CD14-positive monocyte (primary cell): ENCODE data around the gene DDX10. TPM values are rescaled to one million over a fixed set of nuclear protein-coding genes. Genes with fewer than 3 reads are reported as not detected.

Experiments used
- DNase-seq, 3 donors: peaks; one replicate each; pipeline ENCODE4 v3.0.0-alpha.2; 2011 to 2022
- H2AFZ ChIP-seq: 2 replicates; pipeline ENCODE4 v1.6.0; 2012; ENCODE audit warnings: mild to moderate bottlenecking, low read depth, low read length, inconsistent platforms; ENCODE audit not compliant: insufficient read depth, poor library complexity, severe bottlenecking
- H3K27ac ChIP-seq, 2 donors: 1 replicate in 1 of 2; 2 replicates in 1 of 2; pipeline ENCODE4 v1.5.1; 2012 to 2013; ENCODE audit warnings: low read length in 2 of 2, control low read depth in 1 of 2, inconsistent platforms in 1 of 2, low read depth in 1 of 2, mild to moderate bottlenecking in 1 of 2
- H3K27me3 ChIP-seq, 2 donors: one replicate each; pipeline versions ENCODE4 v1.6.0 to v1.6.1; 2011 to 2013; ENCODE audit warnings: low read length in 2 of 2; ENCODE audit not compliant: control insufficient read depth in 2 of 2, insufficient read depth in 2 of 2
- H3K36me3 ChIP-seq, 2 donors: replicated peaks in 1 of 2; 1 replicate in 1 of 2; 2 replicates in 1 of 2; pipeline versions ENCODE4 v1.5.1 to v1.6.1; 2012 to 2013; ENCODE audit warnings: low read length in 2 of 2, control low read depth in 1 of 2, inconsistent platforms in 1 of 2, mild to moderate bottlenecking in 1 of 2; ENCODE audit not compliant: insufficient read depth in 2 of 2, control insufficient read depth in 1 of 2
- H3K4me1 ChIP-seq, 2 donors: 1 replicate in 1 of 2; 2 replicates in 1 of 2; pipeline versions ENCODE4 v1.5.1 to v1.6.1; 2012 to 2013; ENCODE audit warnings: low read length in 2 of 2, control low read depth in 1 of 2, inconsistent platforms in 1 of 2, mild to moderate bottlenecking in 1 of 2, moderate library complexity in 1 of 2; ENCODE audit not compliant: insufficient read depth in 2 of 2, control insufficient read depth in 1 of 2
- H3K4me2 ChIP-seq: replicated peaks from 2 replicates; pipeline ENCODE3; 2012; ENCODE audit warnings: low read length, moderate library complexity, mild to moderate bottlenecking; ENCODE audit not compliant: poor library complexity, severe bottlenecking; ENCODE audit errors: extremely low read depth
- H3K4me3 ChIP-seq, 3 experiments: fragments of 200-600 bp in 1 of 3; sonication (generic) in 1 of 3; replicated peaks in 1 of 3; 1 replicate in 2 of 3; 2 replicates in 1 of 3; pipeline ENCODE4 v1.5.1; 2011 to 2013; ENCODE audit warnings: low read length in 3 of 3, mild to moderate bottlenecking in 3 of 3, control low read depth in 2 of 3, low read depth in 2 of 3, inconsistent platforms in 1 of 3, moderate library complexity in 1 of 3
- H3K79me2 ChIP-seq: 2 replicates; pipeline ENCODE4 v1.6.0; 2012; ENCODE audit warnings: mild to moderate bottlenecking, control low read depth, inconsistent platforms, low read length, moderate library complexity; ENCODE audit not compliant: insufficient read depth
- H3K9ac ChIP-seq: 2 replicates; pipeline ENCODE4 v1.6.0; 2017; ENCODE audit warnings: low read length, mild to moderate bottlenecking; ENCODE audit not compliant: insufficient read depth, poor library complexity, severe bottlenecking
- H3K9me3 ChIP-seq, 2 donors: replicated peaks in 1 of 2; 1 replicate in 1 of 2; 2 replicates in 1 of 2; pipeline versions ENCODE4 v1.5.1 to v1.6.1; 2012 to 2013; ENCODE audit warnings: low read length in 2 of 2, control low read depth in 1 of 2; ENCODE audit not compliant: control insufficient read depth in 1 of 2, insufficient read depth in 1 of 2
- H4K20me1 ChIP-seq: 2 replicates; pipeline ENCODE4 v1.6.0; 2012; ENCODE audit warnings: mild to moderate bottlenecking, low read length, control low read depth, moderate library complexity; ENCODE audit not compliant: insufficient read depth
- H3K27ac Mint-ChIP-seq, 7 donors: one replicate each; pipeline ENCODE4 v1.8.0; 2020; ENCODE audit warnings: mild to moderate bottlenecking in 7 of 7, mixed read lengths in 7 of 7, moderate library complexity in 6 of 7, inconsistent platforms in 2 of 7
- H3K27me3 Mint-ChIP-seq, 3 donors: one replicate each; pipeline ENCODE4 v1.8.0; 2021 to 2022; ENCODE audit warnings: low read depth in 3 of 3, mild to moderate bottlenecking in 3 of 3, mixed read lengths in 3 of 3, moderate library complexity in 3 of 3, inconsistent platforms in 1 of 3
- H3K36me3 Mint-ChIP-seq, 2 donors: one replicate each; pipeline ENCODE4 v1.8.0; 2020; ENCODE audit warnings: mixed read lengths in 2 of 2, inconsistent platforms in 1 of 2, mild to moderate bottlenecking in 1 of 2
- H3K4me1 Mint-ChIP-seq: one replicate; pipeline ENCODE4 v1.8.0; 2020; ENCODE audit warnings: mild to moderate bottlenecking, mixed read lengths
- H3K4me3 Mint-ChIP-seq, 2 donors: one replicate each; pipeline ENCODE4 v1.8.0; 2020; ENCODE audit warnings: mild to moderate bottlenecking in 2 of 2, mixed read lengths in 2 of 2, moderate library complexity in 1 of 2
- H3K9me3 Mint-ChIP-seq, 7 donors: one replicate each; pipeline ENCODE4 v1.8.0; 2020 to 2022; ENCODE audit warnings: mixed read lengths in 7 of 7, mild to moderate bottlenecking in 6 of 7, moderate library complexity in 6 of 7, inconsistent platforms in 2 of 7
- CTCF ChIP-seq: fragments of 200-600 bp; IDR thresholded peaks from one replicate; pipeline ENCODE4 v1.8.0; 2022; ENCODE audit warnings: antibody characterized with exemption, mild to moderate bottlenecking
- WGBS: methylation state at CpG from one replicate; pipeline ENCODE4 v1.1.5; 2013; ENCODE audit warnings: missing lambda C conversion rate; ENCODE audit not compliant: insufficient coverage; 5-methylcytosine and 5-hydroxymethylcytosine counted together
- intact Hi-C, 2 donors: fragments of 100-400 bp; cut with micrococcal nuclease; formaldehyde crosslinking; loops; one replicate each; pipeline versions ENCODE4 v1.15.0 to v1.15.1; 2023
- polyA plus RNA-seq, 3 donors: library from polyadenylated mRNA; depleted of rRNA in 1 of 3; unstranded in 2 of 3; stranded (reverse) in 1 of 3; fragments of 300-500 nt in 2 of 3; fragments of >200 nt in 1 of 3; fragmentation: Illumina TruSeq in 2 of 3; gene quantifications; 1 replicate in 2 of 3; 2 replicates in 1 of 3; pipeline ENCODE4 v1.2.3, GENCODE V29; 2012 to 2021

Gene DDX10
- polyA plus RNA-seq, 3 donors: 5.0 to 6.3 (median 5.3) TPM

- Mint-ChIP-seq H3K4me3 (no peak overlapping the region), H3K4me1 (peaks cover 3% of the 10 kb centered on the region), H3K27ac (no peak overlapping the region), H3K36me3 (no peaks in the 10 kb centered on the region), H3K9me3 (no peaks in the 10 kb centered on the region), H3K27me3 (no peaks in the 10 kb centered on the region)
- no peak overlapping the region for H3K9ac ChIP-seq
- no peaks in the 10 kb centered on the region for H3K79me2 ChIP-seq
- no peak for TF ChIP-seq CTCF
- intact Hi-C loops: no loop called here
- no peak overlapping the region for H3K4me2 ChIP-seq
- no peak for DNase-seq
- no peaks in the 10 kb centered on the region for H4K20me1 ChIP-seq
- WGBS: 86% methylated on average over 1 of the region's 4 CpGs
- H3K4me3 ChIP-seq: no peak overlapping the region
- no peak overlapping the region for H2AFZ ChIP-seq
- no peaks in the 10 kb centered on the region for H3K36me3 ChIP-seq
- no peaks in the 10 kb centered on the region for H3K4me1 ChIP-seq
- H3K9me3 ChIP-seq: no peaks in the 10 kb centered on the region
- H3K27ac ChIP-seq: no peak overlapping the region
- H3K27me3 ChIP-seq: no peaks in the 10 kb centered on the region
These were observed 205.6 kb downstream of the DDX10 start for GRCh38 chr11:108870373-108871020.

DNA sequence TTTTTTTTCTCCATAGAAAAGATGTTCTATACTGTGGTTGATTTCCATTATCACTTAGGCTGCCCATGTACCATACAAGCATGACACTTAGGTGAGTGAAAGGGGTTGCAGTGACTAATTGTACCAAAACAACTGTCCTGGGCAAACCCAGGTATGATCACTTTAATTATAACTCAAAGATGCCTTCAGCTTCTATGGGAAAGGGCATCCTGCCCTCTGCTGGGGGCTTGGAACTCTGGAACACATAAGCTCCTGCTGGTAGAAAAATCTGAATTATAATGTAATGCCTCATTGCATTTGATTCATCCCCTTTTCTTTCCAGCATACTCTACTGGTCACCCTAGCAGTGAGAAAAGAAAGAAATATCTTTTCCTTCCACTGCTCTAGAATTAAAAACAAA lies 206.3 kb downstream of the DDX10 start:
- no peaks in the 10 kb centered on the region for H3K36me3 ChIP-seq
- Mint-ChIP-seq H3K4me3 (no peak overlapping the region), H3K9me3 (no peaks in the 10 kb centered on the region), H3K36me3 (no peaks in the 10 kb centered on the region), H3K4me1 (peaks cover 3% of the 10 kb centered on the region), H3K27me3 (no peaks in the 10 kb centered on the region), H3K27ac (peak overlapping the region in 1 of 7 donors; percentile 35)
- no peak overlapping the region for H3K9ac ChIP-seq
- intact Hi-C loops: no loop called here
- no peaks in the 10 kb centered on the region for H3K79me2 ChIP-seq
- H3K9me3 ChIP-seq: no peaks in the 10 kb centered on the region
- H2AFZ ChIP-seq: no peak overlapping the region
- no peaks in the 10 kb centered on the region for H4K20me1 ChIP-seq
- no peaks in the 10 kb centered on the region for H3K27me3 ChIP-seq
- no peak for TF ChIP-seq CTCF
- H3K27ac ChIP-seq: no peak overlapping the region
- no peak overlapping the region for H3K4me2 ChIP-seq
- no peak for DNase-seq
- H3K4me1 ChIP-seq: no peaks in the 10 kb centered on the region
- H3K4me3 ChIP-seq: no peak overlapping the region
